Activated CD4-positive, alpha-beta T cell treated with anti-CD3 and anti-CD28 coated beads, Interleukin-2, amount 50 U/mL, for 16 hours (primary cell): ENCODE results near the gene DEUP1.
"Not testable (repeated sequence)": the region's sequence is repeated elsewhere in the genome, so short reads cannot be mapped to it uniquely, and the experiment has no call there.

ENCODE experiments used
- DNase-seq: peaks from one replicate; pipeline ENCODE4 v3.0.0-alpha.2; 2020

Gene DEUP1

DNA sequence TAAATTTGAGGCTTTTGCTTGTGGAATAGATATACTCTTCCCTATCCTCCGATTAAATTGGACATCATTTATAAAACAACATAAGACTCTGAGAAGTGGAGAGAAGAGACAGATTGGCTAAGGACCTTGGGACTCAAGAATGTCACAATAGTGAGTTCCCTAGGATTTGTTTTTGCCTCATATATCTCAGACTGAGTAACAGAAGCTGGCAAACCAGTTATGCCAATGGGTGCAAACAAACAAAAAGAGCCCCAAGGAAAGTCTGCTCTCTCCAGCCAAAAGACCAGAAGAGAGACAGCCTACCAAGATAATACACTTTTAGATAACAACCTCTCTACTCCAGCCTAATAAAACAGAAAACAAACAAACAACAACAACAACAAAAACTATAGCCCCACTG is 28.9 kb downstream of the DEUP1 start:
- DNase-seq, result no peak

GRCh38 chr11:93361435-93361834 is 30.9 kb downstream of the DEUP1 start:
- no peak for DNase-seq

DNA sequence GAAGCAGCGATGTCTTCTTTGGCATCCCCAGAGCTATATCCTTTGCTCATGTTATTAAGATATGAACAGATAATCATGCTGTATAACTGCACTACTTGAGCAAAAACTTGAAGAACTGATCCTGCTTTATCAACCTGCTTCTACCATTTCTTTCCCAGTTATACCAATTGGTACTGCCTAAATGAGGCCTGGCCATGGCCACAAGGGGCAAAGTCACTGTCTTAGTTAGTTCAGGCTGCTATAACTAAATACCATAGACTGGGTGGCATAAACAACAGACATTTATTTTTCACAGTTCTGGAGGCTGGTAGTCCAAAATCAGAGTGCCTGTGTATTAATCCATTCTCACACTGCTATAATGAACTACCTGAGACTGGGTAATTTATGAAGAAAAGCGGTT is 37.5 kb downstream of the DEUP1 start:
- DNase-seq, result no peak

DNA sequence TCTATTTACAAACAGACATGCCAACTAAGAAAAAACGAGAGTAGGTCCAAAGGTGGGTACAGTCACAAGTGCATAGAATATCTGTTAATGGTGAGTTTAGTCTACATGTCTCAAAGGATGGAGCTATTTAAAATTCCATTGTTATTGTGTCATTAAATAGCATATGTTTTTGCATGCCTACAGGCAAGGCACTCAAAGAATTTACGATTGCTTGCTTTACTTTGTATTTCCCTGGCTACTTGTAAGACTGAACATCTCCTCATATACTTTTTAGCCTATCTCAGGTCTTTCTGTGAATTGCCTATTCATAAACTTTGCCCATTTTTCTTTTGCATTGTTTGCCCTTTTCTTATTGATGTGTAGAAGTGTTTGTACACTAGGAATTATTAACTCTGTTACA is 39.7 kb downstream of the DEUP1 start:
- no peak for DNase-seq

GRCh38 chr11:93389737-93390136 is 59.2 kb downstream of the DEUP1 start:
- DNase-seq, result no peak

DNA sequence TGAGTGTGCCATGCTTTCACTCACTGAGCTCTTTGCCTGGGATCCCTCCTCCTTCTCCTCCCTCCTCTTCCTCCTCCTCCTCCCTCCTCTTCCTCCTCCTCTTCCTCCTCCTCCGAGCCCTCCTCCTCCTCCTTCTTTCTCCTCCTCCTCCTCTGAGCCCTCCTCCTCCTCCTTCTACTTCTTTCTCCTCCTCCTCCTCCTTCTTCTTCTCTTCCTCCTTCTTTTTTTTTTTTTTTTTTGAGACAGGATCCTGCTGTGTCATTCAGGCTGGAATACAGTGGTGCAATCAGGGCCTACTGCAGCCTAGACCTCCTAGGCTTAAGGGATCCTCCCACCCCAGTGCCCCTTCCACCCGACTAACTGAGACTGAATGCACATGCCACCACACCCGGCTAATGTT is 62.3 kb downstream of the DEUP1 start:
- DNase-seq, result no peak

- no peak for DNase-seq
Measured at GRCh38 chr11:93393386-93393785, 62.8 kb downstream of the DEUP1 start.

DNA sequence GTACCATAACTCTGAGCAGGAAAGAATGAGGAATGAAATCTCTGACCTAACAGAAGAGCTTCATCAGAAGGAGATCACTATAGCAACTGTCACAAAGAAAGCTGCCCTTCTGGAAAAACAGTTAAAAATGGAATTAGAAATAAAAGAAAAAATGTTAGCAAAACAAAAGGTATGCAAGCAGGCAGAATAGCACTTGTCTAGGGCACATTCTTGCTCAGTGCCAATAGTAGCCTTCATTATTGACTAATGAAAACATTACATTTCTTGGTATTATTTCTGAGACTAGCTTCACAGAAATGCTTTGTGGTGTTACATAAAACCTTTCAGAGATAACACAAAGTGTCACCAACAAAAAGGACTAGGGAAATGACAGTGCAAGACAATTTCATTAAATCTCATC is 63.9 kb downstream of the DEUP1 start:
- no peak for DNase-seq

GRCh38 chr11:93396316-93396715 is 65.8 kb downstream of the DEUP1 start:
- no peak for DNase-seq

- no peak for DNase-seq
Measured at GRCh38 chr11:93403930-93404329, 73.4 kb downstream of the DEUP1 start.

- DNase-seq, result peak; percentile 2
Measured at GRCh38 chr11:93407777-93408401, 77.3 kb downstream of the DEUP1 start.

DNA sequence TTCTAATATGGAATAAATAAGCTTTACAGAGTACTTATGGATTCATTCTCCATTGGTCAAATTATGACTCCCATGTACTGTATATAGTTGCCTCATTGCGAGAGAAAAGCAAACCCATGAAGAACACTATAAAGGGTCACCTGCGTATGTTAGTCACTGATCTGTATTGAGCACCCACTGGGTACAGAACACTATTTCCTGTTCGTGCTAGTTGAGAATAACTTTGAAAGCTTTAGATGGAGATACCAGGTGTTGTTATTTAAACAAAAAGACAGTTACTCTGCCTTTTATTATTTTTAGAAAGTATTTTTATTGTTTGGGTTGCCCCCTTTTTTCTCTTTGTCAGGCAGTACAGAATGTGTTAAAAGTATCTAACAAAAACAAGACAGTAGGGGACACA is 79.9 kb downstream of the DEUP1 start:
- DNase-seq, result no peak

- DNase-seq, result no peak
Measured at GRCh38 chr11:93411705-93412104, 81.2 kb downstream of the DEUP1 start.

DNA sequence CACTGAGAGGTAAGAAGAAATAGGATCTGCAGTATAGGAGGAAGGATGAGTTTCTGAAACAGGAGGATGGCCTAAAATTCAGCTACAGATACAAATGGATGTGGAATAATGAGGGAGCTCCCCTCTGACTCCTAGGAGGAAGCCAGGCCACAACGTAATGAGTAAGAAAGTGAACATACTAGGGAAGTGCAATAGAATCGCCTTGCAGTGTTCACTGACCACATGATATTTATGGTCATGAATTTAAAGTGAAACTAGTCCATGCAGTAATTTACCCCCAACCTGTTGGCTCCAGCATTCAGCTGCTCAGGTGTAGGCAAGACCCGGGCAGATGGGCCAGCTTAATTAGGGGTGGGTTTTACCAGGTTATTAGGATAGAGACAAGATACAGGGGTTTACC is 101.7 kb downstream of the DEUP1 start:
- DNase-seq, result no peak

GRCh38 chr11:93443232-93443631 is 112.7 kb downstream of the DEUP1 start:
- DNase-seq, result not testable (repeated sequence)

GRCh38 chr11:93444617-93445073 is 114.1 kb downstream of the DEUP1 start:
- no peak for DNase-seq

- DNase-seq, result no peak
Measured at GRCh38 chr11:93458286-93458685, 127.7 kb downstream of the DEUP1 start.

GRCh38 chr11:93463666-93464065 is 133.1 kb downstream of the DEUP1 start:
- not testable (repeated sequence) for DNase-seq

DNA sequence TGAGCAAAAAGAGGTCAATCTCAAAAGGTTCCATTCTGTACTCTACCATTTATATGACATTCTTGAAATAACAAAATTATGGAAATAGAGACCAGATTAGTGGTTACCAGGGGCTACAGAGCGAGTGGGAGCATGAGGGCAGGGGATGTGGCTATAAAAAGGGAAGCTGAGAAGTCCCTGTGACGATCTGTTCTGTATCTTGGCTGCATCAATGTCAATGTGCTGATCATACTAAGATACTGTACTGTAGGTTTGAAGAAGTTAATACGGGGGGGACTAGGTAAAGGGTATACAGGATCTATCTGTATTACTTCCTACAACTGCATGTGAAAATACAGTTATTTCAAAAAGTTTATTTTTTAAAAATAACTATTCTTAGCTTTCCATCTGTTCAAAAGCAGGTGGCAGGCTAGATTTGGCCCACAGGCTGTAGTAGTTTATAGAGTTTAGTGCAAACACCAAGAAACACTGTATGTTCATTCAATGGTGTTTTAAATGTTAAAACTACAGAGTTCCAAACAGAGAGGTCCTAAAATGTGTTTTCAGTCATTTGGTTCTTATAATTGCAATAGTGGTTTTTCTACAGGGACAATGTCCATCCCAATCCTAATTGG is 134.5 kb downstream of the DEUP1 start:
- no peak for DNase-seq

- no peak for DNase-seq
Measured at GRCh38 chr11:93467054-93467453, 136.5 kb downstream of the DEUP1 start.

- no peak for DNase-seq
Measured at GRCh38 chr11:93468290-93468689, 137.7 kb downstream of the DEUP1 start.

DNA sequence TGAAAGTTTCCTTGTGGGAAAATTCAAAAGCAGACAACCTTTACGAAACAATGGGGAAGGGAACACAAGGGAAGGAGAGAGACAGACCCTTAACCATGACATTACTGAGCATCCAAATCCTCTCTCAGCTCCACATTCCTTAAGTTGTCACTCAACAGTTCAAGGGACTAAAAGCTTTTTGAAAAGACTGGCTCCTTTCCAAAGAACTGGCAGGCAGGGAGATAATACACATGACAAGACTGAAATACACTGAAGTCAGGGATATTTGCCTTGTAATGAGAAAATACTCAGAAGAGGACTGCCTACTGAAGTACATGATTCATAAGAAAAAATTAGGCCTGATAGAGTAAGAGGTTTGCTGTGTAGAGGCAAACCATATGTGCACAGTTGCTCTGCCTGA is 143.6 kb downstream of the DEUP1 start:
- no peak for DNase-seq

DNA sequence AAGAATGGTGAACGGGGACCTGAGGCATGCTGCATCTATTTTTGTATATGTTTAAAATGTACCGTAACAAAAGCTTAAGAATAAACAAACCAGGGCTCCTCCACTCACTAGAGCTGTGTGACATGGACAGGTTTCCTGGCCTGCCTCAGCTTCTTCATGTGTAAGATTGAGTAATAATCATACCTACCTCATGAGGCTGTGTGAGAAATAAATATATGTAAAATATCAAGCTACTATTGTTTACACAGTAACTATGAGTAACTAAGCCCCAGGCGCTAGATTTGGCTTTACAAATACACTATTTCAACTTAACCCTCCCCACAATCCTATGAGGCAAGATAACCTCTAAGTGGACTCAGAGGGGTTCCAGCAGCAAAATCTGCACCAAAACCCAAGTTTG is 146.3 kb downstream of the DEUP1 start:
- DNase-seq, result no peak

DNA sequence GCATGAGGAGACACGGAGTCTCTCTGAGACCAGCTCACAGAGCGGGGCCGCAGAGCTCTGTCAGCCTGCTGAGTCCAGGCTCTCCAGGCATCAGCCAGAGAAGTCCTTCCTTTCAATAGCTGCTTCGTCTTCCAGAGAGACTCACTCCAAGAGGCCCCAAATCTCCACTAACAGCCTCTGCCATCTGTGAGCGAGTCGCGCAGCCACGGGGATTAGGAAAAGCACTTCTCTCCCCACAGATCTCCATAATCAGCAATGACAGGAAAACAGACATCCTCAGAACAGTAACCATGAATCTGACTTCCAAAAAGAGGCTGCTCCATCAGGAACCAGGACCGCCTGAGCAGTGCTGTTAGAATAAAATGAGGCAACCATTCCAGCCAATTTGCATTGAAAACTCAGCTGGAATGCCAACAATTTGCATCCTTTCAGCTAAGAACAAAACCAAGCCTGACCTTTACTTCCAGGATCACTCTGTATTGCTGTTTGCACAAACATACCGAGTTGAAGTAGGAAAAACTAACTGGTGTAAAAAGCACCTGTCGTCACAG is 147.2 kb downstream of the DEUP1 start:
- DNase-seq, result no peak

DNA sequence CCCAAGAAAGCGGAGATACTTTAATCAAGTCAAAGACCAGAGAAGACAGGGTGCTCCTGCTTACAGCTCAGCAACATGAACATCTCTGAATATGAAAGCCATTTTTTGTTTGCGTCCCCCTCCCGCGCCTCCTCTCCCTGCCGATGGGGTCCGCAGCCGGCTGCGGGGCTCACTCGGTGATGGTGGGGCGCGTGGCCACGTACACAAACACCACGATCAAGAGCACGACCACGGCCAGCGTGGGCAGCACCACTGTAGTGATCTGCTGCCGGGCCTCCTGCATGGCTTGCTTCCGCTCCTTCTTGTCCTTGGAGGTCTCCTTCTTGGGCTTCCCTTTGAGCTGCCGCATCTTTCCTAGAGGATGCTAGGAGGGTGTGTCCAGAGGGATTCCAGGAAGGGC is 148.3 kb downstream of the DEUP1 start:
- no peak for DNase-seq
